AG04449 (cell line): ENCODE data around the gene DENND1A.
"Not testable (repeated sequence)": the region's sequence is repeated elsewhere in the genome, so short reads cannot be mapped to it uniquely, and the experiment has no call there.

ENCODE experiments used
- CTCF ChIA-PET: fragments of 350-600 bp; formaldehyde crosslinking; extraction: SDS; loops from one replicate; lab custom pipeline; 2021; ENCODE audit warnings: antibody characterized with exemption; lab: Yijun Ruan, JAX
- POLR2A ChIA-PET: fragments of 400-600, 350-600 bp; formaldehyde crosslinking; extraction: SDS; loops from one replicate; lab custom pipeline; 2020; ENCODE audit warnings: antibody characterized with exemption, inconsistent platforms; lab: Yijun Ruan, JAX
- DNase-seq: peaks from one replicate; pipeline ENCODE4 v3.0.0-alpha.2; 2010; ENCODE audit warnings: low read depth, low spot score
- H3K4me3 ChIP-seq: 2 replicates; pipeline ENCODE4 v1.5.1; 2011; ENCODE audit warnings: low read depth, mild to moderate bottlenecking, control low read depth, low read length
- CTCF ChIP-seq: IDR thresholded peaks from one replicate; pipeline ENCODE4 v1.5.1; 2011; ENCODE audit warnings: mild to moderate bottlenecking, moderate library complexity, low read length, control low read depth, inconsistent platforms; ENCODE audit not compliant: insufficient read depth; ENCODE audit errors: missing control alignments

The DENND1A gene

GRCh38 chr9:123825342-123826060, 104.4 kb downstream of the DENND1A start:
- POLR2A ChIA-PET: no interaction called here
- DNase-seq: no peak

GRCh38 chr9:123823194-123823947, 106.6 kb downstream of the DENND1A start:
- POLR2A ChIA-PET: no interaction called here
- no peak for DNase-seq
- no peak for TF ChIP-seq CTCF
- CTCF ChIA-PET: no interaction called here
- H3K4me3 ChIP-seq: no peak overlapping the region

More at GRCh38 chr9:123825342-123826060, 104.4 kb downstream of the DENND1A start:
- H3K4me3 ChIP-seq: no peak overlapping the region
- peak; percentile 5 for TF ChIP-seq CTCF
- CTCF ChIA-PET: interaction anchor here (1.1 kb wide), 1 partner anchor 9 kb away, joined by 4 read pairs; no protein-coding TSS in a partner anchor

- CTCF ChIA-PET: interaction anchor here (1.2 to 1.4 kb wide), 2 partner anchors 12 to 16 kb away, joined by 3 to 4 read pairs; no protein-coding TSS in a partner anchor
Observed at GRCh38 chr9:123821619-123822018, 108.3 kb downstream of the DENND1A start.

GRCh38 chr9:123820139-123820538, 109.8 kb downstream of the DENND1A start:
- DNase-seq: no peak

More at GRCh38 chr9:123821619-123822018, 108.3 kb downstream of the DENND1A start:
- DNase-seq: no peak
- POLR2A ChIA-PET: no interaction called here
- TF ChIP-seq CTCF: no peak
- no peak overlapping the region for H3K4me3 ChIP-seq

GRCh38 chr9:123816817-123817472, 113.0 kb downstream of the DENND1A start:
- H3K4me3 ChIP-seq: no peak overlapping the region
- no peak for DNase-seq
- ChIA-PET POLR2A (no interaction called here), CTCF (no interaction called here)
- no peak for TF ChIP-seq CTCF

More at GRCh38 chr9:123820139-123820538, 109.8 kb downstream of the DENND1A start:
- no peak for TF ChIP-seq CTCF
- H3K4me3 ChIP-seq: no peak overlapping the region
- POLR2A ChIA-PET: no interaction called here
- CTCF ChIA-PET: no interaction called here

- DNase-seq, POLR2A ChIA-PET, H3K4me3 ChIP-seq: not testable (repeated sequence)
- CTCF ChIA-PET: interaction anchor here (1.0 kb wide), 1 partner anchor 125 kb away, joined by 3 read pairs; no protein-coding TSS in a partner anchor
Observed at GRCh38 chr9:123815856-123816255, 114.1 kb downstream of the DENND1A start.
